AG09309 (cell line): ENCODE results near the gene MORN5.

Source experiments
- DNase-seq: peaks from one replicate; pipeline ENCODE4 v3.0.0-alpha.2; 2010; ENCODE audit warnings: low read depth
- H3K4me3 ChIP-seq: 2 replicates; pipeline ENCODE4 v1.5.1; 2011; ENCODE audit warnings: mild to moderate bottlenecking, low read depth, low read length, moderate library complexity; ENCODE audit not compliant: control insufficient read depth
- CTCF ChIP-seq: IDR thresholded peaks from 2 replicates; pipeline ENCODE4 v1.5.1; 2011; ENCODE audit warnings: mild to moderate bottlenecking, low read depth, low read length, inconsistent platforms; ENCODE audit not compliant: insufficient read depth, control insufficient read depth; ENCODE audit errors: missing control alignments

The MORN5 gene

DNA sequence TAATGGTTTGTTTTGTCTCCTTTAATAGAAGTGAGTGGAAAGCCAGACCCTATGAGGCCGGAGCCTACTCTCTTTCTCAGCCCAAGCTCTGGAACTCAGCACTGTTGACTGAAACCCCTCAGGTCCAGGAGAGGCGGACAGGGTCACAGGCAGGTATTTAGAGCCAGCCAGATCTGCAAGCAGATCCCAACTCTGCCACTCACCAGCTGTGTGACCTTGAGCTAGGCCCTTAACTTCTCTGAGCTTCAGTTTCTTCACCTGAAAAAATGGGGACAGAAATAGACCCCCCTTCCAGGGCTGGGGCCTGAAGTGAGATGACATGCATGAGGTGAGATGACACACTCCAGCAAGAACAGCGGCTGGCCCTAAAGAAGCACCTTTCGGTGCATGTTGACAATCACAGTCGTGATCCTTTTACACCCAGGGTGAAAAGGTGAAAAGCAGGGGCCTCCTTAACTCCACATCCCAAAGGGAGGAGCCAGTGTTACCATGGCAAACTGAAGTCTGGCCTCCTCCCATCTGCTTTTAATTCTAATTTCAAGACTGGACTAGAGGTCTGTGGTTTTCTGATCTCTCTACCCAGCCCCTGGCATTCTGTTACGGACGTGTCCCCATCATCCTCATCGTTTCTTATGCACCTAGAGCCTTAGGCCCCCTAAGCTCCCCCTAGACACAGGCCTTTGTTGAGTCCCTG, 27.2 kb downstream of the MORN5 start:
- TF ChIP-seq CTCF = no peak
- no peak overlapping the region for H3K4me3 ChIP-seq
- no peak for DNase-seq

- no peak overlapping the region for H3K4me3 ChIP-seq
- no peak for TF ChIP-seq CTCF
These were observed 28.7 kb downstream of the MORN5 start for GRCh38 chr9:122188369-122188768.

GRCh38 chr9:122190597-122191381, 31.1 kb downstream of the MORN5 start:
- DNase-seq = no peak
- no peak for TF ChIP-seq CTCF
- no peak overlapping the region for H3K4me3 ChIP-seq

More at GRCh38 chr9:122188369-122188768, 28.7 kb downstream of the MORN5 start:
- DNase-seq = no peak

DNA sequence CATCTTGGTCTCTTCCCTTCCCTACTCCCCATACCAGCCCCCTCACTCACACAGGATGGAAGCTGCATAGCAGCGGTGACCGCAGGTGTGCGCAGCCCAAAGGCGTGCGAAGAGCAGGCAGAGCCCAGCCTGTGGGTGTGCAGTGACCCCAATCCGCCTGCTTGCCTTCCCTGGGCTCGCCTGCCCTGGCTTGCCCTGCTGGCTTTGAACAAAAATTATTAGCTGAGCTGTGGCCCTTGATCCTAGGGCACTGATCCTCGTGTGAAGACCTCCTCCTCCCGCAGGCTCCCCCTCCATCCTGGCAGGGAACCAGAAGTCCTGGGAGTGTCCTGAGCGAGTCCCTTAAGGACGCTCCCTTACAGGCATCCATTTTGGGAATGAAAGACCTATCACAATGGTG, 31.9 kb downstream of the MORN5 start:
- no peak overlapping the region for H3K4me3 ChIP-seq
- DNase-seq = no peak
- TF ChIP-seq CTCF = no peak

DNA sequence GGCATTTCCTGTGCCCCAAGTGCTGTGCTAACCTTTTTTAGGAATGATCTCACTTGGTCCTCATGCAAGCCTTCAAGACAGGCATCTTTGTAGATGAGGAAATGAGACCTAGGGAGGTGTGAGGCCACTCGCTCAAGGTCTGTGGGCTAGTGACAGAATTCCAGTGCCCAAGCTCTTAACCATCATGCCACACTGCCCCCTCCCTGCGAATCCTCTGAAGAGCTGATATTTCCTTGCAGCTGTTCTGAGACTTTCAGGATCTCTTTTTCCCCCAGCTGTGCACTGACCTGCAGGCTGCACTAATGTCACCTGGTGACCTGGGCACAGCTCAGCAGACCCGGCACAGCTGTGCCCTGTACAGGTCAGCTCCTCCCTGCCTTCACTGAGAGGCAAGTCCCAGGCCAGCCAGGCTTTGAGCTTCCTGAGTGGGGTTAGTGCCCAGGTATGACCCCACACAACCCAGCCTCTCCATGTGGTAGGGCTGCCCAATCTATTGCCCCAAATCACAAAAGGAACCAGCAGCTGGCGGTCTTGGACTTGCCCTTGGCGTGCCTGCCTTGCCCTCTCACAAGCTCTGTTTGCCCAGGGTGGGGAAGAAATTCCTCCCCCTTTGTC, 32.7 kb downstream of the MORN5 start:
- no peak for TF ChIP-seq CTCF
- DNase-seq = no peak
- H3K4me3 ChIP-seq = no peak overlapping the region

DNA sequence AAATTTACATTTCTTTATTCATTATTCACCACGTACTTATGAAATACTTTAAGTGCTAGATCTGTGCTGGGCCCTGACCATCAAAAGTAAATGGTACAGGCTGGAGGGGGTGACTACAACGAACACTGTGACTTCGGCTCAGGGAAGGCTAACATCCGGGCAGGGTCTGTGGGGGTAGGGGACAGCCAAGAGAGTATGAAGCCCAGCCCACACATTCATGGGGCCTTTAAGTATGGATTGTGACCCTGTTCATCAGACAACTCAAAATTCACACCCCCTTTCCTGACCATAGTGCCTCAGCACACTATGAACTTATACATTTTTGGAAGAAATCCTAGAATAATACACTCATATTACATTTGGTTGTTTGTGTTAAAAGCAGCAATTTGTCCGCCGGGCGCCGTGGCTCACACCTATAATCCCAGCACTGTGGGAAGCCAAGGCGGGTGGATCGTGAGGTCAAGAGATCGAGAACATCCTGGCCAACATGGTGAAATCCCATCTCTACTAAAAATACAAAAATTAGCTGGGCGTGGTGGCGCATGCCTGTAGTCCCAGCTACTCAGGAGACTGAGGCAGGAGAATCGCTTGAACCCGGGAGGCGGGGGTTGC, 33.3 kb downstream of the MORN5 start:
- no peak overlapping the region for H3K4me3 ChIP-seq
- DNase-seq = no peak
- no peak for TF ChIP-seq CTCF
